Measurements from ENCODE around the gene ITCH. TPM values are rescaled to one million over a fixed set of nuclear protein-coding genes. Genes with fewer than 3 reads are reported as not detected.

ITCH gene
- total and polyA plus RNA-seq, 2 of the 8 experiments (the other 6 are each of a cell fraction or from before 2014, with no cell fraction given) = 3.9 to 45.2 TPM

DNA sequence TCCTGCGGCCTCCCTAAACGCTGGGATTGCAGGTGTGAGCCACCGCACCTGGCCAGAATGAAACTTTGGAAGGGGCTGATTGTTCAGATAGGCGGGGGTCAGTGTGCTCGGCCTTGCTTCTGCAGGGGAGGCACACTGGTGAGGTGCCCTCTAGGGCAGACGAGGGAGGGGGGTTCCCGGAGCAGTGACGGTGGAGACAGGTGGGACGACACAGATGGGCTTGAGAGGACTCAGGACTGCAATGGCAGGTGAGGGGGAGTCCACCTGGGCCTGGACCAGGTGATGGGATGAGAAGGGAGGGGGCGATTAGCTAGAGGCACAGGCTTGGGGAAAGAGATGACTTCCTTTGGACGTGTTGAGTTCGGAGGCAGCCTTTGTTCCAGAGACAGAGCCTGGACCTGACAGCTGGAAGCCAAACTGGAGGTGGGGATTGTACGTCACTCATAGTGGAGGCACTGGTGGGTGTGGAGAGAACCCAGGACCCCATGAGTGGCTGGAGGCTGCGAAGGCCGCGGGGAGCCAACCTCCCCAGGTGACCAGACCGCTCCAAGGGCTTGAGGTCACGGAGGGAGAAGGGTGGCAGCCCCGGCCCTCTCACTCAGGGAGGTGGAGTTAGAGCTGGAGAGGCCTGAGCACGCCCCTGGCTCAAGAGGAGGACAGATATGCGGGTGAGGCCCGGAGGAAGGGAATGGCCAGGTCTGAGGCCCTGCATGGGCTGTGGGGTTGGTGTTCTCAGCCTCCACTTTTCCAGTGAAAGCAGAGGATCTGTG is 185.0 kb downstream of the ITCH start (continued):
- TF ChIP-seq RBBP5 (IDR thresholded peaks at IDR 0.05; ENCODE audit: borderline replicate concordance, low read depth, low read length) = no peak
